Measurements from ENCODE around the gene GALNTL6. TPM values are rescaled to one million over a fixed set of nuclear protein-coding genes. Genes with fewer than 3 reads are reported as not detected.

Gene GALNTL6
- total RNA-seq, 1 experiment from 2014 or later, result not detected

DNA sequence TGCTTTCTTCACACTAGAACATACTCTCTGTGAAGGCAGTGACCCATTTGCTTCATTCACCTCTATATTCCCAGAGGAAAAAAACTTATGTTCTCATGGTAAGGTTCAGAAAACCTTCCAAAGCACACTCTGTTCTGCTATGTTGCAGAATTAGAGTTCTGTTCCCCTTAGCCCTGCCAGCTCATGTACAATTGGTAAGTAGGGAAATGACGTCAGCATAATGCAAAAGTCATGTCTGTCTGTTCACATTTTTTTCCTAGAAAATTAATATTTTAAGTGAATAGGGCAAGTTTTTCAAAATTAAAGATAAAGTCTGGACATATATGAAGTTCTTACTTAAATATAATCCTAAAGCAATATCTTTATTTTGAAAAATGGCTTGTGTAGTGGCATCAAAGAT is 443.6 kb downstream of the GALNTL6 start:
- H4K5ac ChIP-seq (ENCODE audit: insufficient read length, low read depth, low read length), result no peak overlapping the region
- TF ChIP-seq, protein P1, sequence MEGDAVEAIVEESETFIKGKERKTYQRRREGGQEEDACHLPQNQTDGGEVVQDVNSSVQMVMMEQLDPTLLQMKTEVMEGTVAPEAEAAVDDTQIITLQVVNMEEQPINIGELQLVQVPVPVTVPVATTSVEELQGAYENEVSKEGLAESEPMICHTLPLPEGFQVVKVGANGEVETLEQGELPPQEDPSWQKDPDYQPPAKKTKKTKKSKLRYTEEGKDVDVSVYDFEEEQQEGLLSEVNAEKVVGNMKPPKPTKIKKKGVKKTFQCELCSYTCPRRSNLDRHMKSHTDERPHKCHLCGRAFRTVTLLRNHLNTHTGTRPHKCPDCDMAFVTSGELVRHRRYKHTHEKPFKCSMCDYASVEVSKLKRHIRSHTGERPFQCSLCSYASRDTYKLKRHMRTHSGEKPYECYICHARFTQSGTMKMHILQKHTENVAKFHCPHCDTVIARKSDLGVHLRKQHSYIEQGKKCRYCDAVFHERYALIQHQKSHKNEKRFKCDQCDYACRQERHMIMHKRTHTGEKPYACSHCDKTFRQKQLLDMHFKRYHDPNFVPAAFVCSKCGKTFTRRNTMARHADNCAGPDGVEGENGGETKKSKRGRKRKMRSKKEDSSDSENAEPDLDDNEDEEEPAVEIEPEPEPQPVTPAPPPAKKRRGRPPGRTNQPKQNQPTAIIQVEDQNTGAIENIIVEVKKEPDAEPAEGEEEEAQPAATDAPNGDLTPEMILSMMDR (conservative IDR thresholded peaks at IDR 0.05), result no peak

More for the DNA sequence above, 443.6 kb downstream of the GALNTL6 start:
- H3K18ac ChIP-seq (ENCODE audit: insufficient read length, low read depth, low read length), result no peak overlapping the region
- no peaks in the 10 kb centered on the region for H3K4me1 ChIP-seq (ENCODE audit: insufficient read depth, low read length)
- H3K14ac ChIP-seq (ENCODE audit: insufficient read depth, low read length), result no peak overlapping the region
- H3K4me3 Mint-ChIP-seq, result no peak overlapping the region
- H3K79me2 ChIP-seq (ENCODE audit: insufficient read depth, low read length), result no peaks in the 10 kb centered on the region
- H3K23ac ChIP-seq (ENCODE audit: insufficient read length, low read depth, low read length), result no peak overlapping the region
- no peaks in the 10 kb centered on the region for H4K20me1 ChIP-seq (ENCODE audit: control insufficient read depth, insufficient read depth, insufficient read length)
- no peaks in the 10 kb centered on the region for H3K27me3 Mint-ChIP-seq (ENCODE audit: low read depth)
- no peaks in the 10 kb centered on the region for H3K27me3 ChIP-seq (ENCODE audit: insufficient read depth, low read length)
- no peak overlapping the region for H2BK120ac ChIP-seq (ENCODE audit: low read depth, low read length, poor library complexity, severe bottlenecking)
- no peak overlapping the region for H2BK5ac ChIP-seq (ENCODE audit: insufficient read length, low read length)
- H2AFZ ChIP-seq (ENCODE audit: low read length), result no peak overlapping the region
- no peaks in the 10 kb centered on the region for H3K4me1 Mint-ChIP-seq
- no peak overlapping the region for H3K9ac ChIP-seq (ENCODE audit: extremely low read depth, insufficient read length, low read length)
- H3K79me1 ChIP-seq (ENCODE audit: insufficient read depth, low read depth, low read length, poor library complexity, severe bottlenecking), result no peaks in the 10 kb centered on the region
- H2BK20ac ChIP-seq (ENCODE audit: low read depth, low read length, poor library complexity, severe bottlenecking), result no peak overlapping the region
- no peak overlapping the region for H4K91ac ChIP-seq (ENCODE audit: insufficient read length, low read depth, low read length)
- H3K9me3 Mint-ChIP-seq, result no peaks in the 10 kb centered on the region
- no peak overlapping the region for H3K56ac ChIP-seq (ENCODE audit: insufficient read length, low read depth, low read length)
- no peak overlapping the region for H3K4me2 ChIP-seq (ENCODE audit: insufficient read depth, insufficient read length, low read length)
- no peaks in the 10 kb centered on the region for H3K9me3 ChIP-seq (ENCODE audit: control insufficient read depth, low read depth, low read length)
- H3K36me3 Mint-ChIP-seq (ENCODE audit: insufficient read depth in 1 of 3, low read depth in 3 of 3), result no peaks in the 10 kb centered on the region
- no peak overlapping the region for H2BK12ac ChIP-seq (ENCODE audit: insufficient read length, low read depth, low read length)
- no peak overlapping the region for H3K27ac Mint-ChIP-seq
- H3T11ph ChIP-seq (ENCODE audit: low read length), result no peak overlapping the region
- H3K23me2 ChIP-seq (ENCODE audit: insufficient read length, low read depth, low read length, poor library complexity, severe bottlenecking), result no peaks in the 10 kb centered on the region
- H3K4ac ChIP-seq (ENCODE audit: low read depth, low read length), result no peak overlapping the region
- H3K27ac ChIP-seq (ENCODE audit: insufficient read length, low read depth, low read length), result no peak overlapping the region
- no CpG with 5 or more reads among the region's 1 CpG for WGBS (ENCODE audit: extremely low coverage, insufficient read length, low lambda C conversion rate)
- DNase-seq, result no peak
- H2BK15ac ChIP-seq (ENCODE audit: low read depth, low read length), result no peak overlapping the region
- no peak overlapping the region for H4K8ac ChIP-seq (replicated peaks; ENCODE audit: insufficient read length, low read depth, low read length)
- H2AK5ac ChIP-seq (ENCODE audit: insufficient read length, low read length), result no peak overlapping the region
